ENCODE results near the gene TCHHL1.

DNA sequence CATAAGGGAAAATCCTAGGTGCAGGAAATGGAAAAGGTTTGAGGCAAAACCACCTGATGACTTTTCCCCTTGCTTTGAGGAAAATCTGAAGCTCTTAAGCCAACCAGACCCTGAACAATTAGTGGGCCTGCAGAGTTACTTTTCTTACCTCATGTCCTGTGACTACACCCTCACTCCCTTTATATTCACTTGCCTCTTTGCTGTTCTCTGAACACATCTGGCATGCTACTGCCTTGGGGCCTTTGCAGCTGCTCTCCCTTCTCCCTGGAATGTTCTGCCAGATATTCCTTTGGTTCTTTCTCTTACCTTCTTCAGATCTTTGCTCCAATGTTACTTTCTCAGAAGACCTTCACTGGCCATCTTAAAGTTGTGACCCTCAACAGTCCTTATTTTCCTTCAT is 48.4 kb upstream of the TCHHL1 start:
- TF ChIP-seq, protein P1, sequence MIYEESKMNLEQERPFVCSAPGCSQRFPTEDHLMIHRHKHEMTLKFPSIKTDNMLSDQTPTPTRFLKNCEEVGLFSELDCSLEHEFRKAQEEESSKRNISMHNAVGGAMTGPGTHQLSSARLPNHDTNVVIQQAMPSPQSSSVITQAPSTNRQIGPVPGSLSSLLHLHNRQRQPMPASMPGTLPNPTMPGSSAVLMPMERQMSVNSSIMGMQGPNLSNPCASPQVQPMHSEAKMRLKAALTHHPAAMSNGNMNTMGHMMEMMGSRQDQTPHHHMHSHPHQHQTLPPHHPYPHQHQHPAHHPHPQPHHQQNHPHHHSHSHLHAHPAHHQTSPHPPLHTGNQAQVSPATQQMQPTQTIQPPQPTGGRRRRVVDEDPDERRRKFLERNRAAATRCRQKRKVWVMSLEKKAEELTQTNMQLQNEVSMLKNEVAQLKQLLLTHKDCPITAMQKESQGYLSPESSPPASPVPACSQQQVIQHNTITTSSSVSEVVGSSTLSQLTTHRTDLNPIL (CRISPR knock-in tag; IDR thresholded peaks at IDR 0.05; ENCODE audit: low read depth), result no peak
- TF ChIP-seq BACH2 (CRISPR knock-in tag; IDR thresholded peaks at IDR 0.05; ENCODE audit: borderline replicate concordance), result no peak
- TF ChIP-seq OSR1 (CRISPR knock-in tag; IDR thresholded peaks at IDR 0.05), result no peak
- TF ChIP-seq ZC3H10 (CRISPR knock-in tag; IDR thresholded peaks at IDR 0.05), result no peak
- TF ChIP-seq ZFP3 (CRISPR knock-in tag; IDR thresholded peaks at IDR 0.05), result no peak
- TF ChIP-seq, protein P2, sequence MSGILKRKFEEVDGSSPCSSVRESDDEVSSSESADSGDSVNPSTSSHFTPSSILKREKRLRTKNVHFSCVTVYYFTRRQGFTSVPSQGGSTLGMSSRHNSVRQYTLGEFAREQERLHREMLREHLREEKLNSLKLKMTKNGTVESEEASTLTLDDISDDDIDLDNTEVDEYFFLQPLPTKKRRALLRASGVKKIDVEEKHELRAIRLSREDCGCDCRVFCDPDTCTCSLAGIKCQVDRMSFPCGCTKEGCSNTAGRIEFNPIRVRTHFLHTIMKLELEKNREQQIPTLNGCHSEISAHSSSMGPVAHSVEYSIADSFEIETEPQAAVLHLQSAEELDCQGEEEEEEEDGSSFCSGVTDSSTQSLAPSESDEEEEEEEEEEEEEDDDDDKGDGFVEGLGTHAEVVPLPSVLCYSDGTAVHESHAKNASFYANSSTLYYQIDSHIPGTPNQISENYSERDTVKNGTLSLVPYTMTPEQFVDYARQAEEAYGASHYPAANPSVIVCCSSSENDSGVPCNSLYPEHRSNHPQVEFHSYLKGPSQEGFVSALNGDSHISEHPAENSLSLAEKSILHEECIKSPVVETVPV (CRISPR knock-in tag; IDR thresholded peaks at IDR 0.05), result no peak
- TF ChIP-seq RARB (CRISPR knock-in tag; IDR thresholded peaks at IDR 0.05), result no peak
- TF ChIP-seq ZFP30 (CRISPR knock-in tag; IDR thresholded peaks at IDR 0.05), result no peak
